HEK293 (cell line): ENCODE data around the gene PYGO2.

Source experiments
- EGR2 ChIP-seq: fragments of 450-650 bp; formaldehyde crosslinking; IDR thresholded peaks from 2 replicates; pipeline ENCODE4 v1.5.1; 2016; ENCODE audit warnings: low read depth, missing biosample characterization, missing genetic modification characterization
- GLIS1 ChIP-seq: fragments of 450-650 bp; formaldehyde crosslinking; IDR thresholded peaks from 2 replicates; pipeline ENCODE4 v1.5.1; 2016; ENCODE audit warnings: missing biosample characterization, missing genetic modification characterization
- SCRT2 ChIP-seq: fragments of 450-650 bp; formaldehyde crosslinking; IDR thresholded peaks from 2 replicates; pipeline ENCODE4 v1.5.1; 2016; ENCODE audit warnings: missing biosample characterization, missing genetic modification characterization
- SP7 ChIP-seq: fragments of 450-650 bp; formaldehyde crosslinking; IDR thresholded peaks from 2 replicates; pipeline ENCODE4 v1.5.1; 2016; ENCODE audit warnings: missing biosample characterization, missing genetic modification characterization
- TRIM28 ChIP-seq: IDR thresholded peaks from 2 replicates; pipeline ENCODE4 v1.6.1; 2011; ENCODE audit warnings: low read length, control low read depth, borderline replicate concordance
- ZBTB48 ChIP-seq: fragments of 450-650 bp; formaldehyde crosslinking; IDR thresholded peaks from 2 replicates; pipeline ENCODE4 v1.5.1; 2016; ENCODE audit warnings: missing biosample characterization, missing genetic modification characterization
- ZFP3 ChIP-seq: fragments of 450-650 bp; formaldehyde crosslinking; IDR thresholded peaks from 2 replicates; pipeline ENCODE4 v1.5.1; 2016; ENCODE audit warnings: low read depth, missing biosample characterization, missing genetic modification characterization
- ZFP69B ChIP-seq: fragments of 450-650 bp; formaldehyde crosslinking; IDR thresholded peaks from 2 replicates; pipeline ENCODE4 v1.5.1; 2016; ENCODE audit warnings: missing biosample characterization, missing genetic modification characterization
- ZNF133 ChIP-seq: fragments of 450-650 bp; formaldehyde crosslinking; IDR thresholded peaks from 2 replicates; pipeline ENCODE4 v1.5.1; 2016; ENCODE audit warnings: missing biosample characterization, missing genetic modification characterization
- ZNF211 ChIP-seq: fragments of 450-650 bp; formaldehyde crosslinking; IDR thresholded peaks from 2 replicates; pipeline ENCODE4 v1.5.1; 2016; ENCODE audit warnings: low read depth, missing biosample characterization, missing genetic modification characterization
- ZNF223 ChIP-seq: fragments of 450-650 bp; formaldehyde crosslinking; IDR thresholded peaks from 2 replicates; pipeline ENCODE4 v1.5.1; 2016; ENCODE audit warnings: missing biosample characterization, missing genetic modification characterization
- ZNF248 ChIP-seq: fragments of 450-650 bp; formaldehyde crosslinking; IDR thresholded peaks from 2 replicates; pipeline ENCODE4 v1.5.1; 2017; ENCODE audit warnings: missing biosample characterization, missing genetic modification characterization
- ZNF292 ChIP-seq: fragments of 450-650 bp; formaldehyde crosslinking; IDR thresholded peaks from 2 replicates; pipeline ENCODE4 v1.5.1; 2016; ENCODE audit warnings: low read depth, missing biosample characterization, missing genetic modification characterization, borderline replicate concordance
- ZNF48 ChIP-seq: fragments of 450-650 bp; formaldehyde crosslinking; IDR thresholded peaks from 2 replicates; pipeline ENCODE4 v1.5.1; 2016; ENCODE audit warnings: missing biosample characterization, missing genetic modification characterization
- ZNF521 ChIP-seq: fragments of 450-650 bp; formaldehyde crosslinking; IDR thresholded peaks from 2 replicates; pipeline ENCODE4 v1.5.1; 2017; ENCODE audit warnings: missing biosample characterization, mild to moderate bottlenecking, missing genetic modification characterization
- ZNF621 ChIP-seq: fragments of 450-650 bp; formaldehyde crosslinking; IDR thresholded peaks from 2 replicates; pipeline ENCODE4 v1.5.1; 2017; ENCODE audit warnings: missing biosample characterization, missing genetic modification characterization
- ZNF654 ChIP-seq: fragments of 450-650 bp; formaldehyde crosslinking; IDR thresholded peaks from 2 replicates; pipeline ENCODE4 v1.5.1; 2016; ENCODE audit warnings: low read depth, missing biosample characterization, missing genetic modification characterization
- ZNF830 ChIP-seq: fragments of 450-650 bp; IDR thresholded peaks from 2 replicates; pipeline ENCODE4 v1.5.0; 2018; ENCODE audit warnings: missing biosample characterization, missing genetic modification characterization, low read depth, mild to moderate bottlenecking, moderate library complexity
- TF ChIP-seq, protein P1 (sequence below): fragments of 450-650 bp; formaldehyde crosslinking; IDR thresholded peaks from 2 replicates; pipeline ENCODE4 v1.5.1; 2016; ENCODE audit warnings: missing biosample characterization, missing genetic modification characterization, borderline replicate concordance
- TF ChIP-seq, protein P2 (sequence below): fragments of 450-650 bp; formaldehyde crosslinking; IDR thresholded peaks from 2 replicates; pipeline ENCODE4 v1.5.1; 2016; ENCODE audit warnings: missing biosample characterization, missing genetic modification characterization
- TF ChIP-seq, protein P3 (sequence below): fragments of 450-650 bp; formaldehyde crosslinking; IDR thresholded peaks from 2 replicates; pipeline ENCODE4 v1.5.1; 2016; ENCODE audit warnings: missing biosample characterization, missing genetic modification characterization
- TF ChIP-seq, protein P4 (sequence below): fragments of 450-650 bp; formaldehyde crosslinking; IDR thresholded peaks from 2 replicates; pipeline ENCODE4 v1.5.1; 2016; ENCODE audit warnings: missing biosample characterization, missing genetic modification characterization
- TF ChIP-seq, protein P5 (sequence below): fragments of 450-650 bp; formaldehyde crosslinking; conservative IDR thresholded peaks from 2 replicates; pipeline ENCODE4 v1.5.1; 2016; ENCODE audit warnings: low read depth, missing biosample characterization, missing genetic modification characterization

The PYGO2 gene

DNA sequence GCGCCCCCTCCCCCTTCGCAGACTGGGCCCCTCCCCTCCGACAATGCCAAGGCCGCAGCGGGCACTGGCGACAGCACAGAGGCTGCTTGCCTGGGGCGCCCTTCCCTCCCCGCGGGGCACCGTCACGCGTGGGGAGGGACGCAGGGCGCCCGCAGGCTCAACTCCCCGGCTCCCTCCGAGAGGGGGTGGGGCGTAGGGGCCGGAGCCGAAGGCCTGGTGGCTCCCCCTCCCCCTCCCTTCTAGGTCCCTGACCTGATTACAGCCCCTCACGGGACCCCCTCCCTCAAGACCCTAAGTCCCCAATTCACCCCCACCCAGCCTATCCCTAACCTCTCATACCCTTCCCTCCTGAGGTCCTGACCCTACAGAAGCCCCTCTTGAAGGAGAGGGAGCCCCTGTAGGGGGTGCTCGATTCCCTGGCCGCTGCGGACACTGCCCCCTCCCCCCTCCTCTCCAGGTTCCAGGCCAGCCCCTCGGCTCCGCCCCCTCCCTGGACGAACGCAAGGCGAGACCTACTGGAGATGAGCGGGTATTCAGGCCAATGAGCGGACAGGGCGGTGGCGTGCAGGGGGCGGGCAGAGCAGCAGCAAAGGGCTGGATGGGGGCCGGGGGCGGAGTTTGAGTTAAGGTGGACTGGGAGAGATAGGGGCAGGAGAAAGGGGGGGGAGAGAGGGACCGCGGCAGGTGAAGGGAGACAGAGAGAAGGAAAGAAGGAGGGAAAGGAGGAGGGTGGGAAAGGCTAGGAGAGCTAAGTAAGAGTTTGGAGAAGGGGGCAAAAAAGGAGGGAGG is 40.3 kb upstream of the PYGO2 start (continued):
- TF ChIP-seq, protein P1, sequence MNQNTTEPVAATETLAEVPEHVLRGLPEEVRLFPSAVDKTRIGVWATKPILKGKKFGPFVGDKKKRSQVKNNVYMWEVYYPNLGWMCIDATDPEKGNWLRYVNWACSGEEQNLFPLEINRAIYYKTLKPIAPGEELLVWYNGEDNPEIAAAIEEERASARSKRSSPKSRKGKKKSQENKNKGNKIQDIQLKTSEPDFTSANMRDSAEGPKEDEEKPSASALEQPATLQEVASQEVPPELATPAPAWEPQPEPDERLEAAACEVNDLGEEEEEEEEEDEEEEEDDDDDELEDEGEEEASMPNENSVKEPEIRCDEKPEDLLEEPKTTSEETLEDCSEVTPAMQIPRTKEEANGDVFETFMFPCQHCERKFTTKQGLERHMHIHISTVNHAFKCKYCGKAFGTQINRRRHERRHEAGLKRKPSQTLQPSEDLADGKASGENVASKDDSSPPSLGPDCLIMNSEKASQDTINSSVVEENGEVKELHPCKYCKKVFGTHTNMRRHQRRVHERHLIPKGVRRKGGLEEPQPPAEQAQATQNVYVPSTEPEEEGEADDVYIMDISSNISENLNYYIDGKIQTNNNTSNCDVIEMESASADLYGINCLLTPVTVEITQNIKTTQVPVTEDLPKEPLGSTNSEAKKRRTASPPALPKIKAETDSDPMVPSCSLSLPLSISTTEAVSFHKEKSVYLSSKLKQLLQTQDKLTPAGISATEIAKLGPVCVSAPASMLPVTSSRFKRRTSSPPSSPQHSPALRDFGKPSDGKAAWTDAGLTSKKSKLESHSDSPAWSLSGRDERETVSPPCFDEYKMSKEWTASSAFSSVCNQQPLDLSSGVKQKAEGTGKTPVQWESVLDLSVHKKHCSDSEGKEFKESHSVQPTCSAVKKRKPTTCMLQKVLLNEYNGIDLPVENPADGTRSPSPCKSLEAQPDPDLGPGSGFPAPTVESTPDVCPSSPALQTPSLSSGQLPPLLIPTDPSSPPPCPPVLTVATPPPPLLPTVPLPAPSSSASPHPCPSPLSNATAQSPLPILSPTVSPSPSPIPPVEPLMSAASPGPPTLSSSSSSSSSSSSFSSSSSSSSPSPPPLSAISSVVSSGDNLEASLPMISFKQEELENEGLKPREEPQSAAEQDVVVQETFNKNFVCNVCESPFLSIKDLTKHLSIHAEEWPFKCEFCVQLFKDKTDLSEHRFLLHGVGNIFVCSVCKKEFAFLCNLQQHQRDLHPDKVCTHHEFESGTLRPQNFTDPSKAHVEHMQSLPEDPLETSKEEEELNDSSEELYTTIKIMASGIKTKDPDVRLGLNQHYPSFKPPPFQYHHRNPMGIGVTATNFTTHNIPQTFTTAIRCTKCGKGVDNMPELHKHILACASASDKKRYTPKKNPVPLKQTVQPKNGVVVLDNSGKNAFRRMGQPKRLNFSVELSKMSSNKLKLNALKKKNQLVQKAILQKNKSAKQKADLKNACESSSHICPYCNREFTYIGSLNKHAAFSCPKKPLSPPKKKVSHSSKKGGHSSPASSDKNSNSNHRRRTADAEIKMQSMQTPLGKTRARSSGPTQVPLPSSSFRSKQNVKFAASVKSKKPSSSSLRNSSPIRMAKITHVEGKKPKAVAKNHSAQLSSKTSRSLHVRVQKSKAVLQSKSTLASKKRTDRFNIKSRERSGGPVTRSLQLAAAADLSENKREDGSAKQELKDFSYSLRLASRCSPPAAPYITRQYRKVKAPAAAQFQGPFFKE (tag by site-specific recombination): no peak
- TF ChIP-seq TRIM28: no peak
- TF ChIP-seq ZNF133: no peak
- TF ChIP-seq GLIS1 (tag by site-specific recombination): peak; percentile 69
- TF ChIP-seq, protein P2, sequence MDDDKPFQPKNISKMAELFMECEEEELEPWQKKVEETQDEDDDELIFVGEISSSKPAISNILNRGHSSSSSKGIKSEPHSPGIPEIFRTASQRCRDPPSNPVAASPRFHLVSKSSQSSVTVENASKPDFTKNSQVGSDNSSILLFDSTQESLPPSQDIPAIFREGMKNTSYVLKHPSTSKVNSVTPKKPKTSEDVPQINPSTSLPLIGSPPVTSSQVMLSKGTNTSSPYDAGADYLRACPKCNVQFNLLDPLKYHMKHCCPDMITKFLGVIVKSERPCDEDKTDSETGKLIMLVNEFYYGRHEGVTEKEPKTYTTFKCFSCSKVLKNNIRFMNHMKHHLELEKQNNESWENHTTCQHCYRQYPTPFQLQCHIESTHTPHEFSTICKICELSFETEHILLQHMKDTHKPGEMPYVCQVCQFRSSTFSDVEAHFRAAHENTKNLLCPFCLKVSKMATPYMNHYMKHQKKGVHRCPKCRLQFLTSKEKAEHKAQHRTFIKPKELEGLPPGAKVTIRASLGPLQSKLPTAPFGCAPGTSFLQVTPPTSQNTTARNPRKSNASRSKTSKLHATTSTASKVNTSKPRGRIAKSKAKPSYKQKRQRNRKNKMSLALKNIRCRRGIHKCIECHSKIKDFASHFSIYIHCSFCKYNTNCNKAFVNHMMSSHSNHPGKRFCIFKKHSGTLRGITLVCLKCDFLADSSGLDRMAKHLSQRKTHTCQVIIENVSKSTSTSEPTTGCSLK (tag by site-specific recombination): no peak
- no peak for TF ChIP-seq ZNF211
- TF ChIP-seq ZNF830 (tag by site-specific recombination): no peak
- TF ChIP-seq ZNF292 (tag by site-specific recombination): no peak
- peak; percentile 70 for TF ChIP-seq ZFP69B
- TF ChIP-seq ZNF248 (tag by site-specific recombination): no peak
- no peak for TF ChIP-seq ZNF48 (tag by site-specific recombination)
- TF ChIP-seq, protein P3, sequence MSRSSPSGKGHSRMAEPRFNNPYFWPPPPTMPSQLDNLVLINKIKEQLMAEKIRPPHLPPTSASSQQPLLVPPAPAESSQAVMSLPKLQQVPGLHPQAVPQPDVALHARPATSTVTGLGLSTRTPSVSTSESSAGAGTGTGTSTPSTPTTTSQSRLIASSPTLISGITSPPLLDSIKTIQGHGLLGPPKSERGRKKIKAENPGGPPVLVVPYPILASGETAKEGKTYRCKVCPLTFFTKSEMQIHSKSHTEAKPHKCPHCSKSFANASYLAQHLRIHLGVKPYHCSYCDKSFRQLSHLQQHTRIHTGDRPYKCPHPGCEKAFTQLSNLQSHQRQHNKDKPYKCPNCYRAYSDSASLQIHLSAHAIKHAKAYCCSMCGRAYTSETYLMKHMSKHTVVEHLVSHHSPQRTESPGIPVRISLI (tag by site-specific recombination): no peak
- no peak for TF ChIP-seq ZNF621
- TF ChIP-seq SP7 (tag by site-specific recombination): peak; percentile 71; the same call in 1 of the 2 replicates
- peak; percentile 73 for TF ChIP-seq EGR2 (tag by site-specific recombination)
- TF ChIP-seq ZNF223 (tag by site-specific recombination): no peak
- no peak for TF ChIP-seq ZNF654 (tag by site-specific recombination)
- TF ChIP-seq, protein P4, sequence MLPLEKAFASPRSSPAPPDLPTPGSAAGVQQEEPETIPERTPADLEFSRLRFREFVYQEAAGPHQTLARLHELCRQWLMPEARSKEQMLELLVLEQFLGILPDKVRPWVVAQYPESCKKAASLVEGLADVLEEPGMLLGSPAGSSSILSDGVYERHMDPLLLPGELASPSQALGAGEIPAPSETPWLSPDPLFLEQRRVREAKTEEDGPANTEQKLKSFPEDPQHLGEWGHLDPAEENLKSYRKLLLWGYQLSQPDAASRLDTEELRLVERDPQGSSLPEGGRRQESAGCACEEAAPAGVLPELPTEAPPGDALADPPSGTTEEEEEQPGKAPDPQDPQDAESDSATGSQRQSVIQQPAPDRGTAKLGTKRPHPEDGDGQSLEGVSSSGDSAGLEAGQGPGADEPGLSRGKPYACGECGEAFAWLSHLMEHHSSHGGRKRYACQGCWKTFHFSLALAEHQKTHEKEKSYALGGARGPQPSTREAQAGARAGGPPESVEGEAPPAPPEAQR (tag by site-specific recombination): no peak
- TF ChIP-seq, protein P5, sequence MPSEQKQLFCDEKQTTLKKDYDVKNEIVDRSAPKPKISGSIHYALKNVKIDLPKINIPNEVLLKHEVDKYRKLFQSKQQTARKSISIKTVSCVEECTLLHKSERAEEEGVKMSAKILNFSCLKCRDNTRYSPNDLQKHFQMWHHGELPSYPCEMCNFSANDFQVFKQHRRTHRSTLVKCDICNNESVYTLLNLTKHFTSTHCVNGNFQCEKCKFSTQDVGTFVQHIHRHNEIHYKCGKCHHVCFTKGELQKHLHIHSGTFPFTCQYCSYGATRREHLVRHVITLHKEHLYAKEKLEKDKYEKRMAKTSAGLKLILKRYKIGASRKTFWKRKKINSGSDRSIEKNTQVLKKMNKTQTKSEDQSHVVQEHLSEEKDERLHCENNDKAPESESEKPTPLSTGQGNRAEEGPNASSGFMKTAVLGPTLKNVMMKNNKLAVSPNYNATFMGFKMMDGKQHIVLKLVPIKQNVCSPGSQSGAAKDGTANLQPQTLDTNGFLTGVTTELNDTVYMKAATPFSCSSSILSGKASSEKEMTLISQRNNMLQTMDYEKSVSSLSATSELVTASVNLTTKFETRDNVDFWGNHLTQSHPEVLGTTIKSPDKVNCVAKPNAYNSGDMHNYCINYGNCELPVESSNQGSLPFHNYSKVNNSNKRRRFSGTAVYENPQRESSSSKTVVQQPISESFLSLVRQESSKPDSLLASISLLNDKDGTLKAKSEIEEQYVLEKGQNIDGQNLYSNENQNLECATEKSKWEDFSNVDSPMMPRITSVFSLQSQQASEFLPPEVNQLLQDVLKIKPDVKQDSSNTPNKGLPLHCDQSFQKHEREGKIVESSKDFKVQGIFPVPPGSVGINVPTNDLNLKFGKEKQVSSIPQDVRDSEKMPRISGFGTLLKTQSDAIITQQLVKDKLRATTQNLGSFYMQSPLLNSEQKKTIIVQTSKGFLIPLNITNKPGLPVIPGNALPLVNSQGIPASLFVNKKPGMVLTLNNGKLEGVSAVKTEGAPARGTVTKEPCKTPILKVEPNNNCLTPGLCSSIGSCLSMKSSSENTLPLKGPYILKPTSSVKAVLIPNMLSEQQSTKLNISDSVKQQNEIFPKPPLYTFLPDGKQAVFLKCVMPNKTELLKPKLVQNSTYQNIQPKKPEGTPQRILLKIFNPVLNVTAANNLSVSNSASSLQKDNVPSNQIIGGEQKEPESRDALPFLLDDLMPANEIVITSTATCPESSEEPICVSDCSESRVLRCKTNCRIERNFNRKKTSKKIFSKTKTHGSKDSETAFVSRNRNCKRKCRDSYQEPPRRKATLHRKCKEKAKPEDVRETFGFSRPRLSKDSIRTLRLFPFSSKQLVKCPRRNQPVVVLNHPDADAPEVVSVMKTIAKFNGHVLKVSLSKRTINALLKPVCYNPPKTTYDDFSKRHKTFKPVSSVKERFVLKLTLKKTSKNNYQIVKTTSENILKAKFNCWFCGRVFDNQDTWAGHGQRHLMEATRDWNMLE (tag by site-specific recombination): no peak
- no peak for TF ChIP-seq SCRT2
- no peak for TF ChIP-seq ZNF521
- no peak for TF ChIP-seq ZFP3 (tag by site-specific recombination)
- peak; percentile 98 for TF ChIP-seq ZBTB48 (tag by site-specific recombination)
